DMS114 treated with DMSO at 0.1 percent for 48 hours (cell line): ENCODE results near the gene KRT14.
"Not testable (repeated sequence)": the region's sequence is repeated elsewhere in the genome, so short reads cannot be mapped to it uniquely, and the experiment has no call there.

Experiments
- DNase-seq: peaks from one replicate; lab custom pipeline; 2025; ENCODE audit not compliant: unreplicated experiment; lab: John Stamatoyannopoulos, UW

The KRT14 gene

GRCh38 chr17:41548844-41549595, 37.7 kb downstream of the KRT14 start:
- peak; percentile 51 for DNase-seq

DNA sequence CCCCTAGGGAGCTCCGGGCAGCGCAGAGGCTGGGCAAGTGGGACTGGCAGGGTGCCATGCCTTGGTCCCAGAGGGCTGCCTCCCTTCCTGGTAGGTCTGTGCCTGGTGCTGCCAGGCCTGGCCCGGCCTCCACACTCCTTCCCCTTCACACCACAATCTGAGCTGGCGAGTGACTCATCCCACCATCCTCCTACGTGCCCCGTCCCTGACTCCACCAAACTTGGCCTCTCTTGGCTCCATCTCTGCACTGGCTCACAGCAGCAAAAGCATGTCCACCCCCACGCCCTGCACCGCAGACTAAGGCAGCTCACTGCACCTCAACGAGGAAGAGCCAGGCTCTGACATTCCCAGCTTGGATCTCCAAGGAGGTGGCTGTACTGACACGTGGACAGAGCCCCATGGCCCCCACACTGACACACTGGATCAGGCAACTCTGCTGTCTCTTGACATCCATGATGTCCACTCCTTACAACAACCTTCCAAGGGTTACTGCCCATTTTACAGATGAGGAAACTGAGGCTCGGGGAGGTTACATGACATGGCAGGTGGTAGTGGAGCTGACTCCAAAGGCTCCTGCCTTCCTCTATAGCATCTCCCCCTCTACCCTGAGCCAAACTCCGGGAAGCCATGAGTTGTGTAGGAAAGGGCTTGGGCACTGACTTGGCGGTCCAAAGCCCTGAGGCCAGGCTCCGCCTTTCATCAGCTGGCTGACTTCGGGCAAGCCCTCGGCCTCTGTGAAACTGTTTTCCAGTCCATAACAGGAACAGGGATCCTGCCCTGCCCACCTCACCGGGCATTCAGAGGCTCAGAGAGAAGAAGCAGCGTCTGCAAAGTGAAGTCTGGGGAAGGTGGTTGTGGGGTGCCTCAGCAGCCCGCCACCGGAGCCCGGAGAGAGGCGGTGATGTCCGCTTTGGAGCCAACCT, 38.5 kb downstream of the KRT14 start:
- DNase-seq: no peak

- no peak for DNase-seq
Observed at GRCh38 chr17:41547378-41547841, 39.3 kb downstream of the KRT14 start.

GRCh38 chr17:41546819-41547218, 39.9 kb downstream of the KRT14 start:
- no peak for DNase-seq

DNA sequence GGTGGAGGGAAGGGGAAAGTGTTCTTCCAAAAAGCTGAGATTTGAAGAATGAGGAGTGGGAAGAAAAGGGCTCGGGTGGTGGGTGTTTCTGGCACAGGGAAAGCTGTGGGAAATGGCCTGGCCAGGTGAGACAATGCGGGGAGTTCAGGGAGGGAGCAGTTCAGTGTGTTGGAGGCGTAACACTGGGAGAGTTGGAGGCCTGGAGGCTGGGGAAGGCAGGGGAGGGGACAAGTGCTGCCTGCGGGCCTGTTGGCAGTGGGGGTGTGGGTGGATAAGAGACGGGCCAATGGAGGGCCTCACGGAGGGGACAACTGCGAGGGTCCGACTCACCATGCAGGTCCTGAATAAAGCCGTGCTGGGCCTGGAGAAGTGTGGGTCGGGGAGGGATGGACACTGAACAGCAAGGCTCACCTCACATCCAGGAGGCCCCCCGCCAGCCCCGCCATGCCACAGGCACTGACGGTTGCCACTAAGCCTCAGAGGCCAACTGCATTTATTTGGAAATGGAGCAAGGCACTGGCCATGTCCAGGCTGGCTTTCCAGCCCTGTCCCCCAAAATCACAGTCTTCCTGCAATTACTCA, 40.8 kb downstream of the KRT14 start:
- DNase-seq: no peak

DNA sequence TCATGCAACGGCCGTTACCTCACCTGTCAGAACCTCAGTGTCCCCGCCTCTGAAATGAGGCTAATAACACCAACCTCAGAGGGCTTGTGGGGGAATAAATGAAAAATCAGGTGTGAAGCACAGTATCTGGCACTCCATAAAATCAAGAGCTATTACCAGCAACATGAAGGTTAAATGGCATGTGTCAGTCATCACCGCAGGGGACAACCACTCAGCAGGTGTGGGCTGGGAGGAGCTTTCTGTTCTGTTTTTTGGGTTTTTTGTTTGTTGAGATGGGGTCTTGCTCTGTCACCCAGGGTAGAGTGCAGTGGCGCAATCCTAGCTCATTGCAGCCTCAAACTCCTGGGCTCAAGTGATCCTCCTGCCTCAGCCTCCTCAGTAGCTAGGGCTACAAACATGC, 41.8 kb downstream of the KRT14 start:
- DNase-seq: no peak

- no peak for DNase-seq
Observed at GRCh38 chr17:41544491-41544892, 42.2 kb downstream of the KRT14 start.

DNA sequence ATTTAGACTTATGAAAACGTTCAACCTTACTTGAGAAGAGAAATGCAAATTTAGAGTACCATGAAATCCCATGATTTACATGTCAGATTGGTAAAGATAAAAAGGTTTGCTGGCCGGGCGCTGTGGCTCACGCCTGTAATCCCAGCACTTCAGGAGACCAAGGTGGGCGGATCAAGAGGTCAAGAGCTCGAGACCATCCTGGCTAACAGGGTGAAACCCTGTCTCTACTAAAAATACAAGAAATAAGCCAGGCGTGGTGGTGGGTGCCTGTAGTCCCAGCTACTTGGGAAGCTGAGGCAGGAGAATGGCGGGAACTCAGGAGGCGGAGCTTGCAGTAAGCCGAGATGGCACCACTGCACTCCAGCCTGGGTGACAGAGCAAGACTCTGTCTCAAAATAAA, 43.9 kb downstream of the KRT14 start:
- not testable (repeated sequence) for DNase-seq

DNA sequence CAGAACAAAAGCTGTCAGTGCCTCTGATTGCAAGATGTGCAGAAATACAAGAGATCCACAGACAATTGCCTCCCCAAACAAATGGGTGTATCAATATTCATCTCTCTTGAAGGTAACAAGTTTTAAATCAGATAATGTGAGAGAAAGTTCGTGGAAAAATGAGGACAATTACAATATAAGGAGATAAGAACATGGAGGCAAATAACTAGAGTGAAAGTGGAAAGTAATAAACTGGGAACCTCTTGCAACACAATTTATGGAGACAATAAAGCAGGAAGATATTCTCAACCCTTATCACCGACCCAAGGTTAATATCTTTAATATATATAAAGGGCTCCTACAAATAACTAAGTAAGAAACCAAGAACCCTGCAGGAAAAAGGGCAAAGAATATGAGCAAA, 44.3 kb downstream of the KRT14 start:
- no peak for DNase-seq

GRCh38 chr17:41540921-41541625, 45.6 kb downstream of the KRT14 start:
- DNase-seq: no peak

DNA sequence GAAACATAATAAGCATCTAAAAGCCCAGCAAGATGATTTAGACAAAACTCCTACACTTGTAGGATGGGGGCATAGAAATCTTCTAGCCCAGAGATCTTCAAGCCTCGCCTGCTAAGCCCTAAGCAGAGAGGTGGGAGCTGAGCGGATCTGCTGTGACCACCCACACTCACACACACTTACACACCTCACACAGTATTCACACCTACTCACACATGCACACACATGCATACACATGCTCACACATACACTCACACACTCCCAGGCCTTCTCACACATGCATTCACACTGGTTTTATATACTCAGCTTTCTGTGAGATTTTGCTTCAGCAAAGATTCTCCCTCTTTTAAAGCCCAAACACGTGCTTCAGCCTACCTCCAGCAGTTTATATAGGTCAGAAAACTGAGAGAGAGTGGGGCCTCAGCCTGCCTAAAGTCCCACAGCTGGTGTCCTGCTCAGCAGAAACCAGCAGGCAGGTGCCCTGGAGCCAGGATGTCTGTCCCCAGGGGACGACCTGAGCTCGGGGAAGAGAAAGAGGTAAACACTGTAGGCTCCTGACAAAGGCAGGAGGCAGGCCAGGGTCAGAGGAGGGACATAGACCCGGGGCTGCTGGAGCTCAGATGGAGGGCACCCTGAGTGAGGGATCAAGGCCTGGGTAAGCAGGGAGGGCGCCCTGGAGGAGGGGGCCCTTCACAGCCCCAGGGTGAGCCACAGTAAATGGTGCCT, 46.6 kb downstream of the KRT14 start:
- DNase-seq: no peak

DNA sequence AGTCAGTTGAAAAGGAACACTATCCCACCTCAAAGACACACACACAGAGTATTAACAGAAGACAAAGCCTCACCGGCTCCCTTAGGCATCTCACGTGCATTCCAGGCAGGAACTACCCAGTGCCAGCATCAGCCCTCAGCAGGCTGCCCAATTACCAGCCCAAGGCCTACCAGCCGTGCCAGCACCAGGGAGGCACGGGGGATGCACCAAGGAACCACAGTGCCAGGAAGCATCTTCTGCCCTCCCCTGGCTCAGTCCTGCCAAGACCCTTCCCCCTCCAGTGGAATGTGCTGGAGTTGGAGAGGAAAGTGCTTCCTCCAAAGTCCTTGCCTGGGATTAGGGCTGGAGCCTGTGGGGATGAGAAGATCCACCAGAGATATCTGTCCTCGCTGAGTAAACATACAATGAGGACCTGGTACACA, 47.6 kb downstream of the KRT14 start:
- DNase-seq: no peak

- no peak for DNase-seq
Observed at GRCh38 chr17:41538565-41538991, 48.1 kb downstream of the KRT14 start.

- DNase-seq: no peak
Observed at GRCh38 chr17:41537990-41538389, 48.7 kb downstream of the KRT14 start.

- DNase-seq: no peak
Observed at GRCh38 chr17:41537614-41537954, 49.1 kb downstream of the KRT14 start.

- no peak for DNase-seq
Observed at GRCh38 chr17:41536741-41537613, 49.7 kb downstream of the KRT14 start.

GRCh38 chr17:41535764-41536481, 50.8 kb downstream of the KRT14 start:
- DNase-seq: no peak

GRCh38 chr17:41534899-41535546, 51.7 kb downstream of the KRT14 start:
- DNase-seq: no peak
